Endothelial cell of umbilical vein (primary cell): ENCODE measurements around the gene NLGN2. TPM values are rescaled to one million over a fixed set of nuclear protein-coding genes. Genes with fewer than 3 reads are reported as not detected.

Source experiments
- BruUV-seq: library from RNA; stranded (reverse); fragments of 400-500 nt; replicated peaks from 2 replicates; lab custom pipeline; 2021; lab: Mats Ljungman, UMichigan
- CTCF ChIA-PET: fragments of 300-600, 350-600 bp; sonication (Branson Sonifier 250); formaldehyde crosslinking; loops from one replicate; lab custom pipeline; 2021; ENCODE audit warnings: antibody characterized with exemption, inconsistent platforms; lab: Charles Lee
- POLR2A ChIA-PET: fragments of 300-600, 350-600 bp; sonication (Branson Sonifier 250); formaldehyde crosslinking; loops from one replicate; lab custom pipeline; 2021; ENCODE audit warnings: antibody characterized with exemption, inconsistent platforms; lab: Charles Lee
- DNase-seq: peaks from one replicate; pipeline ENCODE4 v3.0.0-alpha.2; 2011; ENCODE audit warnings: low read depth, low spot score
- FAIRE-seq: peaks from 2 replicates; lab custom pipeline; 2011; peaks lifted over from hg19 to GRCh38; lab: Jason Lieb, UNC
- H2AFZ ChIP-seq: 2 replicates; pipeline ENCODE4 v1.6.0; 2012; ENCODE audit warnings: low read depth, low read length, control low read depth, inconsistent platforms
- H3K27ac ChIP-seq: 2 replicates; pipeline ENCODE4 v1.5.1; 2011; ENCODE audit warnings: low read depth, mild to moderate bottlenecking, control low read depth, low read length, moderate library complexity; ENCODE audit not compliant: insufficient read depth
- H3K27me3 ChIP-seq, 2 experiments: 2 replicates each; pipeline versions ENCODE4 v1.6.0 to v1.6.1; 2011; ENCODE audit warnings: low read length in 2 of 2, mixed read lengths in 1 of 2; ENCODE audit not compliant: control insufficient read depth in 2 of 2, insufficient read depth in 2 of 2
- H3K36me3 ChIP-seq, 2 experiments: 2 replicates in 1 of 2; 3 replicates in 1 of 2; pipeline ENCODE4 v1.5.1; 2011; ENCODE audit warnings: low read length in 2 of 2, mild to moderate bottlenecking in 1 of 2, moderate library complexity in 1 of 2; ENCODE audit not compliant: control insufficient read depth in 2 of 2, insufficient read depth in 2 of 2; ENCODE audit errors: extremely low read depth in 1 of 2
- H3K4me1 ChIP-seq: 3 replicates; pipeline ENCODE4 v1.5.1; 2011; ENCODE audit warnings: mild to moderate bottlenecking, low read length; ENCODE audit not compliant: control insufficient read depth, insufficient read depth; ENCODE audit errors: extremely low read depth
- H3K4me2 ChIP-seq: 2 replicates; pipeline ENCODE4 v1.6.1; 2011; ENCODE audit warnings: low read length, control low read depth, mixed read lengths; ENCODE audit not compliant: insufficient read depth
- H3K4me3 ChIP-seq, 3 experiments: fragments of 200-600 bp in 1 of 3; sonication (generic), shearing (Covaris generic) in 1 of 3; replicated peaks in 1 of 3; 2 replicates each; pipeline ENCODE4 v1.5.1; 2011 to 2016; ENCODE audit warnings: control low read depth in 3 of 3, low read length in 3 of 3, mild to moderate bottlenecking in 2 of 3, inconsistent platforms in 1 of 3, low read depth in 1 of 3, moderate library complexity in 1 of 3; ENCODE audit not compliant: insufficient read depth in 1 of 3
- H3K79me2 ChIP-seq: 2 replicates; pipeline ENCODE4 v1.6.0; 2012; ENCODE audit warnings: low read length, inconsistent platforms; ENCODE audit not compliant: control insufficient read depth, insufficient read depth
- H3K9ac ChIP-seq: replicated peaks from 2 replicates; pipeline ENCODE3; 2011; ENCODE audit warnings: low read length, control low read depth; ENCODE audit not compliant: insufficient read depth; ENCODE audit errors: extremely low read depth
- H3K9me1 ChIP-seq: replicated peaks from 3 replicates; pipeline ENCODE4 v1.6.0; 2011; ENCODE audit warnings: mild to moderate bottlenecking, low read length; ENCODE audit not compliant: control insufficient read depth, insufficient read depth; ENCODE audit errors: extremely low read depth
- H3K9me3 ChIP-seq: replicated peaks from 2 replicates; pipeline ENCODE4 v1.5.1; 2012; ENCODE audit warnings: low read length, inconsistent platforms; ENCODE audit not compliant: control insufficient read depth, insufficient read depth
- H4K20me1 ChIP-seq: replicated peaks from 2 replicates; pipeline ENCODE3; 2011; ENCODE audit warnings: mild to moderate bottlenecking, low read length; ENCODE audit not compliant: control insufficient read depth, insufficient read depth; ENCODE audit errors: extremely low read depth
- EZH2 ChIP-seq: IDR thresholded peaks from 2 replicates; pipeline ENCODE4 v1.6.1; 2012; ENCODE audit warnings: borderline replicate concordance, low read depth, mild to moderate bottlenecking, moderate library complexity, low read length, inconsistent platforms; ENCODE audit not compliant: severe bottlenecking
- FOS ChIP-seq: IDR thresholded peaks from 2 replicates; pipeline ENCODE4 v1.6.1; 2011; ENCODE audit warnings: mild to moderate bottlenecking, low read length, moderate library complexity, borderline replicate concordance; ENCODE audit not compliant: insufficient read depth
- GATA2 ChIP-seq: IDR thresholded peaks from 2 replicates; pipeline ENCODE4 v1.7.0; 2011; ENCODE audit warnings: low read depth, mild to moderate bottlenecking, moderate library complexity, mixed read lengths, low read length; ENCODE audit not compliant: insufficient read length, insufficient read depth
- JUN ChIP-seq: IDR thresholded peaks from 2 replicates; pipeline ENCODE4 v1.6.1; 2011; ENCODE audit warnings: borderline replicate concordance, low read depth; ENCODE audit not compliant: insufficient read length, insufficient read depth
- MYC ChIP-seq: IDR thresholded peaks from one replicate; pipeline ENCODE4 v1.6.1; 2011; ENCODE audit warnings: mild to moderate bottlenecking, low read depth, low read length
- POLR2A ChIP-seq: IDR thresholded peaks from 2 replicates; pipeline ENCODE4 v1.6.1; 2012; ENCODE audit warnings: low read depth, mild to moderate bottlenecking, control low read depth, low read length
- POLR2AphosphoS5 ChIP-seq: IDR thresholded peaks from 2 replicates; pipeline ENCODE4 v1.6.1; 2012; ENCODE audit warnings: low read depth, mild to moderate bottlenecking, control low read depth, low read length, moderate library complexity; ENCODE audit not compliant: insufficient read depth
- dilution Hi-C: fragments of 300-500 bp; cut with MboI; formaldehyde crosslinking; loops from one replicate; pipeline ENCODE4 v1.15.0; 2019; ENCODE audit warnings: low sequenced_read_pairs; ENCODE audit not compliant: extremely low pct_ligation_motif_present
- intact Hi-C: fragments of 100-400 bp; cut with micrococcal nuclease; formaldehyde crosslinking; loops from one replicate; pipeline ENCODE4 v1.10.0; 2022
- polyA plus RNA-seq, 4 experiments: library from polyadenylated mRNA; depleted of rRNA in 3 of 4; stranded (reverse) in 3 of 4; unstranded in 1 of 4; fragments of >200 nt; gene quantifications; 2 replicates each; pipeline versions ENCODE4 v1.2.1 to v1.2.3, GENCODE V29; 2011 to 2012; ENCODE audit warnings: missing spikeins in 1 of 4
- total RNA-seq: library from RNA; stranded (reverse); gene quantifications from 2 replicates; pipeline ENCODE4 v1.2.3, GENCODE V29; 2021
- TF ChIP-seq, protein P1 (sequence below): IDR thresholded peaks from 2 replicates; pipeline ENCODE4 v1.6.1; 2011; ENCODE audit not compliant: insufficient read depth, insufficient read length
- TF ChIP-seq, protein P2 (sequence below), 2 donors: IDR thresholded peaks; 1 replicate in 1 of 2; 2 replicates in 1 of 2; pipeline ENCODE4 v1.5.1; 2011; ENCODE audit warnings: low read length in 2 of 2, mild to moderate bottlenecking in 2 of 2, moderate library complexity in 2 of 2, control low read depth in 1 of 2, inconsistent platforms in 1 of 2, low read depth in 1 of 2; ENCODE audit not compliant: insufficient read depth in 1 of 2; ENCODE audit errors: extremely low read depth in 1 of 2

NLGN2 gene
- total and polyA plus RNA-seq, 2 donors (not counting 3 experiments of a cell fraction or from before 2014, with no cell fraction given) = 15.4 to 25.9 TPM

DNA sequence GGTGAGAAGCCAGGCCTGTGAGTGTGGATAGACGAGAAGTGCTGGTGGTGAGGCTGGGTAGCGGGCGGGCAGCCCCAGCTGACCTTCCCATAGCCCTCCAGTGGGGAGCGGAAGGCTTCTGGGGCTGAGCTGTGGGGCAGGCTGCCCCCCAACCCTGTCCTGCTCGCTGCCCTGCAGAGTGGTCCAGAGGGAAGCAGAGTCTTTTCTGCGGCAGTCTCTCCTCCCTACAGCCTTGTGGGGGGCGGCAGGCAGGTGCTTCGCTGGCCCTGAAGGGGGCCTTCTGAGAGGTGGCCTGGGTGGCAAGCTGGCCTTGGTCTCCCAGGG, 3.7 kb downstream of the NLGN2 start:
- Histone ChIP-seq H3K4me3 (no peak overlapping the region), H2AFZ (no peak overlapping the region), H3K9me1 (no peaks in the 10 kb centered on the region), H3K79me2 (no peaks in the 10 kb centered on the region), H3K9me3 (no peaks in the 10 kb centered on the region), H4K20me1 (no peaks in the 10 kb centered on the region), H3K9ac (no peak overlapping the region), H3K27ac (no peak overlapping the region), H3K27me3 (no peaks in the 10 kb centered on the region), H3K36me3 (peaks cover 0 to 17% of the 10 kb centered on the region in 2 experiments), H3K4me2 (no peak overlapping the region), H3K4me1 (no peaks in the 10 kb centered on the region)
- no peak for FAIRE-seq
- no TSS peak for BruUV-seq
- POLR2A ChIA-PET = no interaction called here
- TF ChIP-seq EZH2 (no peak), FOS (no peak), JUN (no peak), POLR2AphosphoS5 (no peak), MYC (no peak), GATA2 (no peak), POLR2A (no peak)
- TF ChIP-seq, protein P1, sequence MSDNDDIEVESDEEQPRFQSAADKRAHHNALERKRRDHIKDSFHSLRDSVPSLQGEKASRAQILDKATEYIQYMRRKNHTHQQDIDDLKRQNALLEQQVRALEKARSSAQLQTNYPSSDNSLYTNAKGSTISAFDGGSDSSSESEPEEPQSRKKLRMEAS = no peak
- TF ChIP-seq, protein P2, sequence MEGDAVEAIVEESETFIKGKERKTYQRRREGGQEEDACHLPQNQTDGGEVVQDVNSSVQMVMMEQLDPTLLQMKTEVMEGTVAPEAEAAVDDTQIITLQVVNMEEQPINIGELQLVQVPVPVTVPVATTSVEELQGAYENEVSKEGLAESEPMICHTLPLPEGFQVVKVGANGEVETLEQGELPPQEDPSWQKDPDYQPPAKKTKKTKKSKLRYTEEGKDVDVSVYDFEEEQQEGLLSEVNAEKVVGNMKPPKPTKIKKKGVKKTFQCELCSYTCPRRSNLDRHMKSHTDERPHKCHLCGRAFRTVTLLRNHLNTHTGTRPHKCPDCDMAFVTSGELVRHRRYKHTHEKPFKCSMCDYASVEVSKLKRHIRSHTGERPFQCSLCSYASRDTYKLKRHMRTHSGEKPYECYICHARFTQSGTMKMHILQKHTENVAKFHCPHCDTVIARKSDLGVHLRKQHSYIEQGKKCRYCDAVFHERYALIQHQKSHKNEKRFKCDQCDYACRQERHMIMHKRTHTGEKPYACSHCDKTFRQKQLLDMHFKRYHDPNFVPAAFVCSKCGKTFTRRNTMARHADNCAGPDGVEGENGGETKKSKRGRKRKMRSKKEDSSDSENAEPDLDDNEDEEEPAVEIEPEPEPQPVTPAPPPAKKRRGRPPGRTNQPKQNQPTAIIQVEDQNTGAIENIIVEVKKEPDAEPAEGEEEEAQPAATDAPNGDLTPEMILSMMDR (IDR thresholded peaks at IDR 0.05; ENCODE audit: extremely low read depth in 1 of 2, insufficient read depth in 1 of 2, low read depth in 1 of 2, low read length in 2 of 2) = no peak
- CTCF ChIA-PET = no interaction called here
- DNase-seq = no peak
- intact Hi-C loops (no loop called here), dilution Hi-C loops (no loop called here)
